Left ventricle myocardium superior (tissue), 1 donor: Measurements from ENCODE around the gene GOLM1. TPM values are rescaled to one million over a fixed set of nuclear protein-coding genes. Genes with fewer than 3 reads are reported as not detected.
"Not testable (repeated sequence)": the region's sequence is repeated elsewhere in the genome, so short reads cannot be mapped to it uniquely, and the experiment has no call there.

Experiments used
- ATAC-seq: fragments of 200-7000 bp; cut with Tn5 transposase; one replicate; pipeline ENCODE4 v1.9.1; 2020; ENCODE audit warnings: mild to moderate bottlenecking, moderate library complexity
- DNase-seq: peaks from one replicate; pipeline ENCODE4 v3.0.0-alpha.2; 2020
- intact Hi-C: fragments of 100-400 bp; cut with micrococcal nuclease; formaldehyde crosslinking; loops from one replicate; pipeline ENCODE4 v1.11.0; 2022
- total RNA-seq: library from RNA; stranded (reverse); fragmentation: NEBNext Ultra II Directional; extraction: Animal tissue kit (Norgen Biotek cat#: 25700); gene quantifications from one replicate; pipeline ENCODE4 v1.2.1, GENCODE V29; 2021
- donor health status: DM: no; HTN: yes; CAD: no; lungs with severe emphysema.

The GOLM1 gene
- total RNA-seq, 1 donor from 2014 or later: 4.7 TPM

DNA sequence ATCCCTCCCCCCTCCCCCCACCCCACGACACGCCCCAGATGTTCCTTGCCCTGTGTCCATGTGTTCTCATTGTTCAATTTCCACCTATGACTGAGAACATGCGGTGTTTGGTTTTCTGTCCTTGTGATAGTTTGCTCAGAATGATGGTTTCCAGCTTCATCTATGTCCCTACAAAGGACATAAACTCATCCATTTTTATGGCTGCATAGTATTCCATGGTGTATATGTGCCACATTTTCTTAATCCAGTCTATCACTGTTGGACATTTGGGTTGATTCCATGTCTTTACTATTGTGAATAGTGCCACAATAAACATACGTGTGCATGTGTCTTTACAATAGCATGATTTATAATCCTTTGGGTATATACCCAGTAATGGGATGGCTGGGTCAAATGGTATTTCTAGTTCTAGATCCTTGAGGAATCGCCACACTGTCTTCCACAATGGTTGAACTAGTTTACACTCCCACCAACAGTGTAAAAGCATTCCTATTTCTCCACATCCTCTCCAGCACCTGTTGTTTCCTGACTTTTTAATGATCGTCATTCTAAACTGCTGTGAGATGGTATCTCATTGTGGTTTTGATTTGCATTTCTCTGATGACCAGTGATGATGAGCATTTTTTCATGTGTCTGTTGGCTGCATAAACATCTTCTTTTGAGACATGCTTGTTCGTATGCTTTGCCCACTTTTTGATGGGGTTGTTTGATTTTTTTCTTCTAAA lies 51.2 kb downstream of the GOLM1 start:
- ATAC-seq, DNase-seq, intact Hi-C loops: not testable (repeated sequence)

DNA sequence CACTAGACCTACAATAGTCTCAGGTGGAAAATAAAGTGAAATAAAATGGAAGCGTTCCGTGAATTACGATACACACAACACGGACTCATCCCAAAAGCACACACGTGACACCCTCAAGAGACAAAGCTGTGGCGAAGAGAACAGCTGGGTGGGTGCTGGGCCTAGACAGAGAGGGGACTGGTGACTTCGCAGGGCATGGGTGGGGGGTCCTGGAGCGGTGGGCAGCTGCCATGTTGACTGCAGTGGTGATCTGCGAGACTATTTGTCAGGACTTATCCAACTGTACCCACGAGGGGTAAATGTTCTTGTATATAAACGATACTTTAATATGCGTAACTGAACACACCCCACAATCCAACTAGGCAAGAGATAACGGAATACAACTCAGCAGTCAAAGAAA lies 52.0 kb downstream of the GOLM1 start:
- DNase-seq (no peak), ATAC-seq (no peak)
- intact Hi-C loops: no loop called here

DNA sequence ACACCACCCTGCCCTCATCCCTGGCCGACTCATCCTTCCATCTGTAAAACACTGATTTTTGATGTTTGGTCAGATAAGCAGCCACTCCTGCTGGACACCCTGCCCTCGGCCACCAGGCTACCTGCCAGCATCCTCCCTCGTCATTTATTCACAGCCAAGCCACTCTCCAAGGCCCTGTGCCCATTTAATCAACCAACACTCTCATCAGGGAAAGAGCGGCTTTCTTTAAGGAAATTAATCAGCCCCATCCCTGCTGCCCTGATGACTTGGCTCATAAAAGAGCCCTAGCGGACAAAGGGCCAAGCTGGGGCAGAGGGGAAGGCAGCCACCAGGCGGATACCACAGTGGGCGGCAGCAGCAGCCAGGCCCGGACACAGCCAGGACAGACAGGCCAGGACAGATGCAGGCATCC lies 52.4 kb downstream of the GOLM1 start:
- no peak for DNase-seq
- no peak for ATAC-seq
- intact Hi-C loops: no loop called here

DNA sequence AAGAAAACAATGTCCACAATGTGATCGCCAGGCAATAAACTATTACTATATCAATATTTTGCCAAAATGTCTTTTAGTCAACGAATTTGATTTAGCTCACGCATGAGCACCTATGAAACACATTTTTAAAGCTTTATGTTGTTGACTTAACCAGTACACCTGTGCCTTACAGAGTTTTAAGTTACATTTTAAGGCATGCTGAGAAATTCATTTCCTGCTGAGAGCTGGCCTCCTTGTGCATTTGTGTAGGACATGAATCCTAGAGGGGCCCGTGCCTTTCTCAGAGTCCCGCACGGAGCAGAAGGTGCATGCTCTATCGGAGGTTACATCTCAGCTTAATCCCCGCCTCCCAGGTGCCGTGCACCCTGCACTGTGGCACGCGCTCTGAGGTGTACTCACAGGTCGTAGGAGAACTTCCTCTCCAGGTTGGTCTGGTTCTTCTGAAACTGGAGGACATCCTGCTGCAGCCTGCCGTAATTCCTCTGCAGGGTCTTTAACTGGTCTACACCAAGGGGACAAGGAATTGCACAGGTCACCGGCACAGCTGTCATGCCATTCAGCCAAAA lies 53.2 kb downstream of the GOLM1 start:
- intact Hi-C loops: no loop called here
- ATAC-seq (no peak), DNase-seq (no peak)

DNA sequence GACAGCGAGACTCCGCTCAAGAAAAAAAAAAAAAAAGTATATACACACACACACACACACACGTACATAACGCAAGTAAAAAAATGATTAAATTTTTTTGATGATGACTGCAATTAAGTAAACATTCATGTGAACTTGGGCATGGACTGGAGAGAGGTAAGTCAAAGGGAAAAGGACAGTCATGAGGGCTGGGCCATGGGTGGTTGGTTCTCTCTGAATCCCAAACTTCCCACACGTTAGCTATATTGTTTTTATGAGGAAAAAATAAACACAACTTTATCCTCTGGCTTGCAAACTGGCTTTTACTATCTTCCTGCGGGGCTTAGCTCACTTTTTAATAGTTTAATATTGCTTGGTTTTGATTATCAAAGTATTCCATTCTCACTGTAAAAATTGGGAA lies 53.7 kb downstream of the GOLM1 start:
- intact Hi-C loops: no loop called here
- ATAC-seq (no peak), DNase-seq (no peak)

DNA sequence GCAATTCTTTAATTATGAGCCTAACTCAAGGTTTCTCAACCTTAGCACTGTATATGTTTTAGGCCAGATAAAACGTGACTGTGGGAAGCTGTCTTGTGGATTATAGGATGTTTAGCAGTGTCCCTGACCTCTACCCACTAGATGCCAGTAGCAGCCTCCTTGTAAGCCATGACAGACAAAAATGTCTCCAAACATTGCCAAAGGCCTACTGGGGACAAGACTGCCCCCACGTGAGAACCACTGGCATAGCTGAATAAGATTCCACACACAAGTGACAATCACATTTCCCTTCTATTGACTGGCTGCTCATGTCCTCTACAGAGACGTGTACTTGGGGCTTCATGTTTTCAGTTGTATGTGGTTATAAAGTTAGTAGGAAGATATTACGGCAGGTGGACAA lies 55.4 kb downstream of the GOLM1 start:
- ATAC-seq (no peak), DNase-seq (no peak)
- intact Hi-C loops: no loop called here

DNA sequence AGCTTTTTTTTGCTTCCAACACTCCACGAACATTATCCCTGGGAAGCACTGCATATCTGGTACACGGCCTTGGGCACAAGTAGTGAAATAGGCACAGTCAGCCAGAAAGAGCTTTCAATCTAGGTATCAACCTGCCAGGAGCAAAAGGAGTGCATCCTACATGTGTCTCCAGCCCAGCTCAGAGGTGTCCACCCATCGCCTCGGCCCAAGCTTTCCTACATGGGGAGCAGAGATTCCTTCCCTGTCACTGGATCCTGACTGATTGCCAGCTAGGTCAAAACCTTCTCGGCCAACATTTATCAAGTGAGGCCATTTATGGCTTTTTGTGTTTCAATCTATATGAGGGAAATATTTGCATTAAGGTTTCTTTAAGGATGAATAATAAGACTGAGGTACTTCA lies 55.8 kb downstream of the GOLM1 start:
- intact Hi-C loops: no loop called here
- DNase-seq (no peak), ATAC-seq (no peak)

DNA sequence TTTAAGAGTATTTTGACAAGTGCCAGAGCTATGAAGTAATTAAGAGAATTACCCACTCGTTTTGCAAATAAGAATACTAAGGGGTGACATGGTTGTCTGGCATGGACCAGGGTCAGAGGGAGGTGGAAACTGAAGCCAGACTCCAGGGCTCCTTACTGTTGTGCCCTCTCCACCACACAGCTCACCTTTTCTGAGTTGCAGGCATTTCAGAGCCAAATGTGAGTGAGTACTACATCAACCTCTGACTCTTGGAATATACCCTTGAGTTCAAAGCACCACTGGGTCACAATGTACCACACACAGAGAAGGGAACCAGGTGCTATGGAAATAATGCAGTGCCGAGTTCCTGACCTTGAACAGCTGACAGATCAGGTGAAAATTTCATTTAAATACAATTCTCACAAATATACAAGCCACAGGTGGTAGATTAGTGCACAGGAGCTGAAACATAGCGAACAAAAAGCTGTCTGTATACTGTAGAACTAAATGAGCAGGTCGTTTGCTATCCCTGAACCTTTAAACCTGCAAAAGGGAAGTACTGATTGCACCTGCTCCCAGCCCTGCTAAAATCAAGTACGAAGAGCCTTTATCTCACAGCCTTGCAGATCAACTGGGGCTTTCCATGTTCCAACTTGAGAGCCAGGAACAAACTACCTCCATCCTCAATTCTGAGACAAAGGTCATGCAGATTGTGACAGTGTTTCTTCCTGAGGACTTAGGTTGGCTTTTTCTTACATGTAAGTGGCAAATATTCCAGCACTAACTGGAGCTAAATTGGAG lies 57.0 kb downstream of the GOLM1 start:
- intact Hi-C loops: no loop called here
- ATAC-seq (no peak), DNase-seq (no peak)

DNA sequence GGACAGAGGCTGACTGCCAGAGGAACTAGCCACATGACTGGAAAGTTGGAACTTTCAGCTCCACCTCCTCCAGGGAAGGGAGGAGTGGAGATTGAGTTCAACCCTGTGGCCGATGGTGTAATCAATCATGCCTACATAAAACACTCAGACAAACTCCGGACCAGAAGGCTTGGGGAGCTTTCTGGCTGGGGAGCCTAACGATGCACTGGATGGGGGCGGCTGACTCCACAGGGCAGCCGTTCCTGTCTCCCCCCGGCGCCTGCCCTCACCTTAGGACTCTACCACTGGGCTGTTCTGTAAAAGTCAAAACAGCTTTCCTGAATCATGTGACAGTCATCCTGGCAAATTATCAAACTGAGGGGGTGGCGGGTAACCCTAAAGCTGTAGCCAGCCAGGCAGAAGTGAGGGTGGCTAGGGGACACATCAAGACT lies 58.0 kb downstream of the GOLM1 start:
- intact Hi-C loops: no loop called here
- DNase-seq: no peak
- ATAC-seq: no peak

DNA sequence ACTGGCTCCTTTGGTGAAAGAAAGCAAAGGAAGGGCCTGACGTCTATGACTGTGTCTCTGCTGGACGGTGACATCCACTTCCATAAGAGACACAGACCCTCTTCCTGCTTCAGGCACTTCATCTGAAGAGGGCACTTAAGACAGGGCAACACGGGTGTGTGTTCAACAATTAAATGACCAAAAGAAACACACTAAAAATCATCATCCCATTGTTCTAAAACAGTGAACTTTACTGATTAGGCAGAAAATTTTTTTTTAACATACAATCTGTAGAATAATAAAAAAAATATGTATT lies 58.5 kb downstream of the GOLM1 start:
- ATAC-seq: no peak
- intact Hi-C loops: no loop called here
- DNase-seq: no peak

DNA sequence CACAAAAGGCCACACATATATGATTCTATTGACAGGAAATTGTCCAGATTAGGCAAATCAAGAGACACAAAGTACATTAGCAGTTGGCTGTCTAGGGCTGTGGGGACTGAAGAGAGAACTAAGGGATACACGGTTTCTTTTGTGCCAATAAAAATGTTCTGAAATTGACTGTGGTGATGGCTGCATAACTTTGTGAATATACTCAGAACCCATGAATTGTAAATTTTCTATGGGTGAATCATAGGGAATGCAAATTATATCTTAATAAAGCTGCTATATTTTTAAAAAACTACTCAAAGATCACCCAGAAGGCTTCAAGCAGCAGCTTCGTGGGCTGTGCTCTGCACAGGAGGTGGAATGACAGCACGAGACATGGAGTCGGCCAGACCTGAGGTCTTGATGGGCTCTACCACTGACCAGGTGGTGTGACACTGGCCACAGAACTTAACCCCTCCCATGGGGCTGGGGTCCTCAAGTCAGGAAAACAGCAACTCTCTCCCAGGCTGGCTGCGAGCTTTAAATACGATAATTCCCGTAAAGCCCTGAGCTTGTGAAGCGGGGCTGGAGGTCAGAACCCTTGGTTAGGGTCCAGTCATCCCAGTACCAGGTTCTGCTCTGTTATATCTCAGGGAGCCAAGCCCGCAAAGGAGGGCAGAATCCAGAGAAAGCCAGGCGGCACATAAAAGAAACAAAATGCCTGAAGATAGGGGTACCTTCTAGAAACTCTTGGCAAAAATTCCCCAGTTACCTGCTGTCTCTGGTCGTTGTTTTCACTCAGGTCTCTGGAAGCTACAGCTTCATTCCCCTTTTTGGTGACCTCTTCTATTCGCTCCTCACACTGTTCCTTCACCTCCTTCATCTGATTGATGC lies 59.1 kb downstream of the GOLM1 start:
- no peak for ATAC-seq
- DNase-seq: no peak
- intact Hi-C loops: no loop called here

DNA sequence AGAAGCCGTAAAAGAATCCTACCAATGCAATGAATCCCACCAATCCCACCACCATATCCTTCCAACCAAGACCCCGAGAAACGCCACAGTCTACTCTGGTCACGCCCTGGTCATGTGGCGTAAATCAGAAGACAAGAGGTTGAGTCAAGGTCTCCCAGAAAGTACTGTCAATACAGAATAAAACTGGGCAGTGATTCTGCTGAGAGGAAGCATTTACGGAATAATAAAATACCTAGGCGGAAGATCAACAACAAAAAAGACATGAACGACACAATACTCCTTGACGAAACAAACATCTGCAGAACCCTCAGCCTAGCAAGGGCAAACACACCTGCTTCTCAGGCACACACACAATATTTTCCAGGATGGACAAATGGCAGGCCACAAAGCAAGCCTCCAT lies 62.8 kb downstream of the GOLM1 start:
- DNase-seq (no peak), ATAC-seq (no peak)
- intact Hi-C loops: no loop called here

DNA sequence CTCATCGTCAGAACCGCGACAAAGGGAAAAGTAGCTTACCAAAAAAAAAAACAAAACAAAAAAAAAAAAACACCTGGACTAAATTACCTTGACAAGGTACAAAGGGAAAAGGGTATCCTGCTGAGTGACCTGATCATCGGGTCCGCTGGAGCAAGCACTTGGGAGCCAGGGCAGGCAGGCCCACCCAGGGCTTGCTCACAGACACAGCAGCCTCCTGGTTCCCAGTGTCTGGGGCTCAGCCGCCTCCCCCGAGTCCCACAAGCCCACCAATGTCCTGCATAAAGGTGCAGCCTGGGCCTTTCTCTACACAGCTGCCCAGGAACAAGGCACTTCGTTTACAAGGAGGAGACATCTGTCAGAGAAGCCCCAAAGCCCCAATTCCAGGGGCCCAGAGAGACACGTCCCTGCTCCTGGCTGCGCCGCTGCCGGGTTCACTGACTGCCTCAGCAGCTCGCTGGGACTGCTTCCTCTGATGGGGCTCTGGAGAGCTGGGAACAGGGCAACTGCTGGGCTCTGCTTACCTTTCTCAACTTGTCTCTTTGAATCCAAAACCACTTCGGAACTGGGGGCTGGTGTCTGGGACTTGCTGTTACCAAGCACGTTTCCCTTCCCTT lies 63.4 kb downstream of the GOLM1 start:
- DNase-seq: no peak
- intact Hi-C loops: no loop called here
- ATAC-seq: no peak

DNA sequence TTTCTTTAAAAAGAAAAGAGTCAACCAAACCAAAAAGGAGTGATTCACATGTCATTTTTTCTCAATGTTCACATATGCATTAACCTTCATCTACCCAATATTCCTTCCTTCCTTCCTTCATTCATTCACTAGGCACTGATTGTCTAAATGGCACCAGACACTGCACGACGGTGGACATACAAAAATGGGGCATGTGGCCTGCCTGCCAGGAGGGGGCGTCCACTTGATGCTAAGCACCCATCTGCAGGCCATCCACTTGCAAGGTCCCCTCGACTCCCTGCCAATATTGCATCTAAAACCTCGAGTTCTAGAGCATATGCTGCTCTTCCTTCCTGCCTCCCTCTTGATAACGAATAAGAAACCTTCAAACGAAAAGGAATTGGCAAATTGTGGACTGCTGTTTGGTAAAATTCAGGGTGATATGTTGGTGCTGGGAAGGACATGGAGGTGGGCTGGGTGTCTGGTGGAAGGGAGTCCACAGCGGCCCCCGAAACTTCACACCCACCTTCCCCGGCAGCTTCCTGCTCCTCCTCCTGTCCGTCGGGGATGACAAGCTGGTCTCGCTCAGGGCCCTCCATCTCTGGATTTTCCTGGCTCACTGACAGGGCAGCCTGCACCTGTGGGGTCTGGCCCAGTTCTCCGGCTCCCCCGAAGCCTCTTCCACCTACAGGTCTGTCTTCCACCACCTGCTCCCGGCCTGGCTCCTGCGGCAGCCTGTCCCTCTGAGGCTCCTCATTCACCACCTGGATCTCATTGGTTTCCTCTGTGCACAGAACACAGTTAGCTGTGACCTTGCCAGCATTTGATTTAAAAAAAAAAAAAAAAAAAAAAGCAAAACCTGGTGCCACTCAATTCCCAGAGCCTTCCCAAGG lies 64.3 kb downstream of the GOLM1 start:
- intact Hi-C loops: no loop called here
- ATAC-seq: no peak
- no peak for DNase-seq

DNA sequence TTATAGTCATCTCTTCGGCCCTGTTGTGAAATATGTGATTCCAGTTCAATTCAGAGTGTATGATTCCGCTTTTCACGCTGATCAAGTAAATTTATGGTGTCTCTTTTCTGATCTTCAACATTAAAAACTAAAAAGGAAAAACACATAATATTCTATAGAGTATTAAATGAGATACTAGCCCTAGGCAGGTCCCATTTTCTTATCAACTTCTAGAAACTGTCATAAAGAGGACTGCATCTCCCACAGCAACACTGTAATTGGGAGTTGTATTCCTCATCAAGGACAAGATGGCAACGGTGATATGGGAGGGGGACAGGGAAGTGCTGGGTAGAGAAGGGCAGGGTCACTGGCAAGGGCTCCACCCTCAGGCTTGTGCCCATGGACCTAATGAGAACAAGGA lies 71.6 kb downstream of the GOLM1 start:
- intact Hi-C loops: no loop called here
- DNase-seq (no peak), ATAC-seq (no peak)

DNA sequence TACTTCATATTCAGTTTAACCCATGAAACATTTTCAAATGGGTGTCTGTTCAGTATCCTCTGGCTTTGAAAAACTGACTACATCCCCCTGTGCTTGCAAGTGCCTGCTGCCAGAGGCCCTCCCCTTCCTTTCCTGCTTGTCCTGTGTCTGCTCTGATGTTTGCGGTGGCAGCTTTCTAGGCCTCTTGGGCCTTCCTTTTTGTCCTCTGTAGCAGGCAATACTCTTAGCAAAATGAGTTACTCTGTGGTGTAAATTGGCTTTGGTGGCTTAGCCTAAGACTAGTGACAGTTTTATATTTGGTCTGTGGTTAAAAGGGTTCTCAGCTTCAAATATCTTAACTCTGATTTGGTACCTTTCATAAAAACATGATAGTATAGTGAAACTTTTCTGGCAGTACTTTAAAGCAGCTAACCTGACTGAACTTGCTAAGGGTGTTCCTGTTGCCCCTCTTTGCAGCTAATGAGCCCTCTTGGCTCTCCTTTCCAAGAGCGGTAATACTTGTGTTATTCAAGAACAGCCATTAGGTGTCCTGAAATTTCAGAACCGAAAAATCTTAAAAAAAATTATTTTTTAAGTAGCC lies 76.6 kb downstream of the GOLM1 start:
- ATAC-seq (no peak), DNase-seq (no peak)
- intact Hi-C loops: no loop called here

DNA sequence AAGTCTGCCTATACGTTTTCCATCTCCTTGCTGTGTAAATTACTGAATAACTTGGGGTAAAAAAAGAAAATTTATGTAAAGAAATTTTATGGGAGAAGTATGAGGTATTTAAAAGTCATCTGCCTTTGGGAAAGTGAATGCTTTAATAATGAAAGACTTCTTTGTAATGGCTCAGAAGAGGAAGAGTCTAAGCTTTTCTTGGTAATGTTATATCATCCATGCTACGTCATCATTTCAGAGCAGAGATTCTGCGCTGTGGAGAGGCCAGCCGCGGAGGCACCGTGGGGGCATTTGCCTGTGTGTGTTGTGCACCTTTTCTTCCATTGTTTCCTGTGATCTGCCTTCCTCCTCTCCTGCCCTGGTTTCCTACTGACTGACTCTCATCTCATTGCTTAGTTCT lies 78.2 kb downstream of the GOLM1 start:
- intact Hi-C loops: no loop called here
- DNase-seq (no peak), ATAC-seq (no peak)

DNA sequence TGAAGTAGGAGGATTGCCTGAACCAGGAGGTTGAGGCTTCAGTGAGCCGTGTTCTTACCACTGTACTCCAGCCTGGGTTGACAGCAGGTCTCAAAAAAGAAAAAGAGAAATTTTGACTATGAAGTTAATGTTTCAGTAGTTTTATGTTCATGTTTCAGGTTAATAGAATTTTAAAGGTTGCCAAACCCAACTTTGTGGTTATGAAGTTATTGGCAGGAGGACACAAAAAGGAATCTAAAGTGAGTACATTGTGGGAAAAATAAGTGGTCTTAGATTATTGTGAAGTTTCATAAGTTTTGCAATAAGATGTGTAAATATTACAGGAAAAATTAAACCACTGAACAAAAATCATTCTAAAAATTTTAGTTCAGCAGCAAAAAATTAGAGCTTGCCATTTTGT lies 78.6 kb downstream of the GOLM1 start:
- no peak for DNase-seq
- intact Hi-C loops: no loop called here
- no peak for ATAC-seq
